Cardiac fibroblast (primary cell): ENCODE measurements around the gene SLC51A.
A peak's percentile ranks its signal among the peaks of the same experiment; 100 is the strongest.
"Not testable (repeated sequence)": the region's sequence is repeated elsewhere in the genome, so short reads cannot be mapped to it uniquely, and the experiment has no call there.

Source experiments
- DNase-seq, 2 donors: peaks; one replicate each; pipeline versions ENCODE4 v3.0.0 to v3.0.0-alpha.2; 2010; ENCODE audit warnings: low read depth in 2 of 2
- H3K4me3 ChIP-seq, 2 donors: replicated peaks in 1 of 2; 1 replicate in 1 of 2; 2 replicates in 1 of 2; pipeline ENCODE4 v1.5.1; 2011; ENCODE audit warnings: low read depth in 2 of 2, low read length in 2 of 2, mild to moderate bottlenecking in 2 of 2, moderate library complexity in 1 of 2
- TF ChIP-seq, protein P1 (sequence below): IDR thresholded peaks from one replicate; pipeline ENCODE4 v1.5.1; 2011; ENCODE audit warnings: low read depth, mild to moderate bottlenecking, low read length, inconsistent platforms

Gene SLC51A

DNA sequence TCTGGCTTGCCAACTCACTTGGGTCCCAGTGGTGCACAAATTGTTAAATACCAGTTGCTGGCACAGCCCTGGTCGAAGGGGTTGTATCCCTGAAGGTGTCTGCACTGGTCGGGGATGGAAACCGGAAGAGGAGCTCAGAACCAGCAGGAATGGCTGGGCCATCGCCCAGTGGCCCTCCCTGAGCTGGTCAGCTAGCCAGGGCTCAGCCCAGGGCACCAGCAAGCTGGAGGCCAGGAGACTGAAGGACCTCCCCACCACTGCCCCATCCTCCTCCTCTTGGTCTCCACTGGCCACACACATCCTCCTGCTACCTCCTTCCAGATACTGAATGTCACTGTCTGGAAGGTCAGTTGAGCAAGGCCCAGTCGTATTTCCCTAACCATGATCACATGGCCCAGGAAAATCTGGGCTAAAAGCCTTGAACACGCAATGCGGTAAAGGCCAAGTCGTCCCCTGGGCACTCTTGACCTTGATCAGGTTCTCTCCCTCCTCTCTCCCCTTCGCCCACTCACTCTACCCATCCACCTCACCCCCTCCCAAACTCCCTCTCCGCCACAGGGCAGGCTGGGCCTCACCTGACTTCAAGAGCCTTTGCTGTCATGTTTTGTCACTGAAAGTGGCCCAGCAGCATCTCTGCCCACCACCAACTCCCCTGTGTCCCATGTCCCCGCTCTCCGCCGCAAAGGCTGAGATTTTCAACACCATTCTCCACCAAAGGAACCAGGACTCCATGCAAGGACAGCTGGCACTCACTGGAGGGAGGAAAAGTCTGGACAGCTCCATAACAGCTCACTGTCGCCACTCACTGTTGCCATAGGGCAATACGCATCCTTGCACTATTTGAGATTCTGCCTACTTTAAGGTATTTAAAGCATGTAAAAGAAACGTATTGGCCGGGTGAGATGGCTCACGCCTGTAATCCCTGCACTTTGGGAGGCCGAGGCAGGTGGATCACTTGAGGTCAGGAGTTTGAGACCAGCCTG lies 17.3 kb upstream of the SLC51A start:
- no peak overlapping the region for H3K4me3 ChIP-seq
- TF ChIP-seq, protein P1, sequence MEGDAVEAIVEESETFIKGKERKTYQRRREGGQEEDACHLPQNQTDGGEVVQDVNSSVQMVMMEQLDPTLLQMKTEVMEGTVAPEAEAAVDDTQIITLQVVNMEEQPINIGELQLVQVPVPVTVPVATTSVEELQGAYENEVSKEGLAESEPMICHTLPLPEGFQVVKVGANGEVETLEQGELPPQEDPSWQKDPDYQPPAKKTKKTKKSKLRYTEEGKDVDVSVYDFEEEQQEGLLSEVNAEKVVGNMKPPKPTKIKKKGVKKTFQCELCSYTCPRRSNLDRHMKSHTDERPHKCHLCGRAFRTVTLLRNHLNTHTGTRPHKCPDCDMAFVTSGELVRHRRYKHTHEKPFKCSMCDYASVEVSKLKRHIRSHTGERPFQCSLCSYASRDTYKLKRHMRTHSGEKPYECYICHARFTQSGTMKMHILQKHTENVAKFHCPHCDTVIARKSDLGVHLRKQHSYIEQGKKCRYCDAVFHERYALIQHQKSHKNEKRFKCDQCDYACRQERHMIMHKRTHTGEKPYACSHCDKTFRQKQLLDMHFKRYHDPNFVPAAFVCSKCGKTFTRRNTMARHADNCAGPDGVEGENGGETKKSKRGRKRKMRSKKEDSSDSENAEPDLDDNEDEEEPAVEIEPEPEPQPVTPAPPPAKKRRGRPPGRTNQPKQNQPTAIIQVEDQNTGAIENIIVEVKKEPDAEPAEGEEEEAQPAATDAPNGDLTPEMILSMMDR: peak; percentile 16
- peak in 1 of 2 donors; percentile 25 for DNase-seq

DNA sequence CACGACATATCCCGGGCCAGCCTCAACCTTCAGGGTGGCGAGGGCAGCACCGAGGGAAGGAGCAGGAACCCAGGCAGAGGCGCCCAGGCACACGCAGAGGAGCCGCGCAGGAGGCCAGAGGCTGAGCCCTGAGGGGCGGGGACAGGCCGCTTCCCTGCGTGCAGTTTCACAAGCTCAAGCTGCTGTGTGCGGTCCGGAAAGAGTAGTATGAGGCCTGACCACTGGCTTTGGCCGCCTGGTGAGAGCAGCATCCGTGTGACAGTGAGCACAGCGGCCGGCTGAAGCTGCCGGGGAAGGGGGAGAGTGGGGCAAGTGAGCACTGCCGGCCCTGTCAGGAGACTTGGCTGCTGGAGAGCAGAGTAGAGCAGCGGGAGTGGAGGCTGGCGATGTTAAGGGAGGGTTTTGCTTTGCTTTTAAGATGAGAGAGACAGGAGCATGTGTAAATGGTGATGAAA lies 13.8 kb upstream of the SLC51A start:
- H3K4me3 ChIP-seq: no peak overlapping the region
- DNase-seq: peak; percentile 55 to 56
- TF ChIP-seq, protein P1: no peak

DNA sequence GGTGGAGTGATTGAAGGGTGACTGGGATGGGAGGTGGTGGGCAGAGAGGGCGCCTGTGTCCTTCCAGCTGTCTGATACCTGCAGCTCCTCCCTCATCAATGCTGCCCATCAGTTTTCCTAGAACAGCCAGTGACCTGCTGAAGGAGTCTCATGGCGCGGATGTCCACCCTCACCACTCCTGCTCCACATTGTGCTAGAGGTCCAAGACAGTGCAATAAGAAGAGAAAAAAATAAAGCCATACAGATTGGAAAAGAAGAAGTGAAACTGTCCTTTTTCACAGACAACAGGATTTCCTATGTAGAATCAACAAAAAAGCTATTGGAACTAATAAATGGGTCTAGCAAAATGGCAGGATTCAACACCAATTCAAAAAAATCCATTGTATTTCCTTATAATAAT lies 12.5 kb upstream of the SLC51A start:
- DNase-seq: no peak
- no peak overlapping the region for H3K4me3 ChIP-seq
- TF ChIP-seq, protein P1: no peak

DNA sequence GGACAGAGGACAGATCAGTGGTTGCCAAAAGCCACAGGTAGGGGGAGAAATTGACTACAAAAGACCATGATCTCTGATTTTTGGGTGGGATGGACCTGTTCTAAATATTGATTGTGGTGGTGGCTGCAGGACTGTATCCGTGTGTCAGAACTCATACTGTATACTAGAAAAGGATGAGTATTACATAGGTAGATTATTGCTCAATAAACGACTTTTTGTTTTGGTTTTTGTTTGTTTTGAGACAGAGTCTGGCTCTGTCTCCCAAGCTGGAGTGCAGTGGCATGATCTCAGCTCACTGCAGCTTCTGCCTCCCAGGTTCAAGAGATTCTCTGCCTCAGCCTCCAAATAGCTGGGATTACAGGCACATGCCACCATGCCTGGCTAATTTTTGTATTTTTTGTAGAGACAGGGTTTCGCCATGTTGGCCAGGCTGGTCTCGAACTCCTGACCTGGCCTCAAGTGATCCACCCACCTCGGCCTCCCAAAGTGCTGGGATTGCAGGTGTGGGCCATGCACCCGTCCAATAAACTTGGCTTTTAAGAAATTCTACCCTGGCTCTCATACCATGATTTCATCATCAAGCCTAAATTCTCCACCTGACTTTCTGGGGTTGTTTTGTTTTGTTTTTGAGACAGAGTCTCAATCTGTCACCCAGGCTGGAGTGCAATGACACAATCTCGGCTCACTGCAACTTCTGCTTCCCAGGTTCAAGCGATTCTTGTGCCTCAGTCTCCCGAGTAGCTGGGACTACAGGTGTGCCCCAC lies 10.7 kb upstream of the SLC51A start:
- H3K4me3 ChIP-seq, DNase-seq: not testable (repeated sequence)

DNA sequence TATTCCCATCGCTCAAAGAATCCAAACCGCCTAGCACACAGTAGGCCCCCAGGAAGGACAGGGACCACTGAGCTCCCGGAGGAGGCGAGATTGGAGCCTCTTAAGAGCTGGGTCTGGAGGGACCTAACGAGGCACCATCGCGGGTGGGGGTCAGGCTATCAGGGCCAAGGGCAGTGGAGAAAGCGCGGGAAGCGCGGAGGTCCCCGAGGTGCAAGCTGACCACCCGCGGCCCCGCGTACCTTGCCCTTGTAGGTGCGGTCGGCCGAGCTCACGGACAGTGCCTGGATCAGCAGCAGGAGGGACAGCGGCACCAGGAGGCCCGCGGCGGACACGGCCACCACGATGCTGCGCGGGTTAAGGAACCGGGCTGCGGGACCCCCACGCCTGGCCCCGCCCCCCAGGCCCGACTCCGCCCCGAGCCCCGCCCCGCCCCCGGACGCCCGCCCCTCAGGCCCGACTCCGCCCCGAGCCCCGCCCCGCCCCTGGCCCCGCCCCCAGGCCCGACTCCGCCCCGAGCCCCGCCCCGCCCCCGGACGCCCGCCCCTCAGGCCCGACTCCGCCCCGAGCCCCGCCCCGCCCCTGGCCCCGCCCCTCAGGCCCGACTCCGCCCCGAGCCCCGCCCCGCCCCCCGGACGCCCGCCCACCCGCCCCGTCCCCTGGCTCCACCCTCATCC lies 9.0 kb upstream of the SLC51A start:
- no peak for DNase-seq
- TF ChIP-seq, protein P1: no peak
- peak overlapping the region; percentile 39 to 41 for H3K4me3 ChIP-seq

DNA sequence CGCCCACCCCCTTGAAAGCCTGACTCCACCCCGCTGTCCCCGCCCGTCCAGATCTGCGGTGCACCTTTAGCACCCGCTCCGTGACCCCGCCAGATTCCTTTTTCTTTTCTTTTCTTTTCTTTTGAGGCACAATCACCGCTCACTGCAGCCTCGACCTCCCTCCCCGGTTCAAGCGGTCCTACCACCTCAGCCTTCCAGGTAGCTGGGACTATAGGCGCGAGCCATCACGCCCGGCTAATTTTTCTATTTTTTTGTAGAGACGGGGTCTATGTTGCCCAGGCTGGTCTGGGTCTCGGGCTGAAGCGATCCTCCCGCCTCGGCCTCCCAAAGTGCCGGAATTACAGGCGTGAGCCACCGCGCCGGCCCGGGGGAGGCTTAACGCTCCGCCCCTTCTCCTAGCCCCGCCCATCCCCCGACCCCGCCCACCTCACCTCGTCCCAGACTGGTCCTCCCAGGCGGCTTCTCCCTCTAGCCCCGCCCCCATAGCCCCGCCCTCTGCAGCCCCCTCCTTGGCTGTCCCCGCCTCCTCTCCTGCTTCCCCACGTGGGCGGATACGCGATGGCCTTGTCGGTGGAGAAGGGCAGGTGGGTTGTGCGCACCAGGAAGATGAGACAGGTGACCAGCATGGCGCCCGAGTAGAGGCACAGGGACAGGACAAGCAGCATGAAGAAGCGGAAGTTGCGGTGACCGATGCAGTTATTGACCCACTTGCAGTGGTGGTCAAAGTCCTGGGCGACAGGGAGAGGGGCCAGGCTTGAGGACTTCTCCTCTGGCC lies 8.3 kb upstream of the SLC51A start:
- peak in 1 of 2 donors; percentile 32 for DNase-seq
- TF ChIP-seq, protein P1: no peak
- H3K4me3 ChIP-seq: peak overlapping the region; percentile 34 to 43
